Neural crest cell (in vitro differentiated cells): ENCODE data around the gene TBC1D22B. TPM values are rescaled to one million over a fixed set of nuclear protein-coding genes. Genes with fewer than 3 reads are reported as not detected.
"Not testable (repeated sequence)": the region's sequence is repeated elsewhere in the genome, so short reads cannot be mapped to it uniquely, and the experiment has no call there.

Experiments
- DNase-seq: peaks from one replicate; pipeline ENCODE4 v3.0.0; 2021; ENCODE audit warnings: low read depth, mixed read lengths, low spot score
- H3K27ac Mint-ChIP-seq: one replicate; pipeline ENCODE4 v1.8.0; 2021; ENCODE audit warnings: mild to moderate bottlenecking, mixed read lengths; ENCODE audit not compliant: unreplicated experiment
- H3K27me3 Mint-ChIP-seq: 2 replicates; pipeline ENCODE4 v1.8.0; 2021; ENCODE audit warnings: low read depth, mild to moderate bottlenecking, mixed read lengths
- H3K36me3 Mint-ChIP-seq: 2 replicates; pipeline ENCODE4 v1.8.0; 2021; ENCODE audit warnings: low read depth, mild to moderate bottlenecking, mixed read lengths
- H3K4me1 Mint-ChIP-seq: 2 replicates; pipeline ENCODE4 v1.8.0; 2021; ENCODE audit warnings: mixed read lengths
- H3K4me3 Mint-ChIP-seq: one replicate; pipeline ENCODE4 v1.8.0; 2021; ENCODE audit warnings: mild to moderate bottlenecking, mixed read lengths
- H3K9me3 Mint-ChIP-seq: 2 replicates; pipeline ENCODE4 v1.8.0; 2021; ENCODE audit warnings: mixed read lengths
- total RNA-seq: library from RNA; stranded (reverse); gene quantifications from 2 replicates; pipeline ENCODE4 v1.2.1, GENCODE V29; 2021
- TF ChIP-seq, protein P1 (sequence below): fragments of 200-600 bp; sonication (generic); conservative IDR thresholded peaks from 2 replicates; pipeline ENCODE4 v1.5.0; 2021; ENCODE audit warnings: antibody characterized with exemption, mild to moderate bottlenecking

TBC1D22B gene
- total RNA-seq, 1 donor from 2014 or later, result 11.1 TPM

- TF ChIP-seq, protein P1, sequence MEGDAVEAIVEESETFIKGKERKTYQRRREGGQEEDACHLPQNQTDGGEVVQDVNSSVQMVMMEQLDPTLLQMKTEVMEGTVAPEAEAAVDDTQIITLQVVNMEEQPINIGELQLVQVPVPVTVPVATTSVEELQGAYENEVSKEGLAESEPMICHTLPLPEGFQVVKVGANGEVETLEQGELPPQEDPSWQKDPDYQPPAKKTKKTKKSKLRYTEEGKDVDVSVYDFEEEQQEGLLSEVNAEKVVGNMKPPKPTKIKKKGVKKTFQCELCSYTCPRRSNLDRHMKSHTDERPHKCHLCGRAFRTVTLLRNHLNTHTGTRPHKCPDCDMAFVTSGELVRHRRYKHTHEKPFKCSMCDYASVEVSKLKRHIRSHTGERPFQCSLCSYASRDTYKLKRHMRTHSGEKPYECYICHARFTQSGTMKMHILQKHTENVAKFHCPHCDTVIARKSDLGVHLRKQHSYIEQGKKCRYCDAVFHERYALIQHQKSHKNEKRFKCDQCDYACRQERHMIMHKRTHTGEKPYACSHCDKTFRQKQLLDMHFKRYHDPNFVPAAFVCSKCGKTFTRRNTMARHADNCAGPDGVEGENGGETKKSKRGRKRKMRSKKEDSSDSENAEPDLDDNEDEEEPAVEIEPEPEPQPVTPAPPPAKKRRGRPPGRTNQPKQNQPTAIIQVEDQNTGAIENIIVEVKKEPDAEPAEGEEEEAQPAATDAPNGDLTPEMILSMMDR, result no peak
- Mint-ChIP-seq H3K4me3 (no peak overlapping the region), H3K27me3 (no peaks in the 10 kb centered on the region), H3K27ac (no peak overlapping the region), H3K4me1 (no peaks in the 10 kb centered on the region), H3K36me3 (peaks cover 22% of the 10 kb centered on the region), H3K9me3 (no peaks in the 10 kb centered on the region)
- no peak for DNase-seq
Observed at GRCh38 chr6:37293426-37293825, 35.9 kb downstream of the TBC1D22B start.

DNA sequence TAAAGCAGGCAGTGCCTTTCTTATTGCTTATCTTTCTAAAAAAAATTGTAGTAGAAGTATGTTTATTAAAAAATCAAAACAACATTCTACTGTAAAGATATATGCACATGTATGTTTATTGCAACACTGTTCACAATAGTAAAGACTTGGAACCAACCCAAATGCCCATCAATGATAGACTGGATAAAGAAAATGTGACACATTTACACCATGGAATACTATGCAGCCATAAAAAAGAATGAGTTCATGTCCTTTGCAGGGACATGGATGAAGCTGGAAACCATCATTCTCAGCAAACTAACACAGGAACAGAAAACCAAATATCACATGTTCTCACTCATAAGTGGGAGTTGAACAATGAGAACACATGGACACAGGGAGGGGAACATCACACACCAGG, 40.1 kb downstream of the TBC1D22B start:
- not testable (repeated sequence) for H3K27me3 Mint-ChIP-seq, DNase-seq, H3K9me3 Mint-ChIP-seq, H3K4me3 Mint-ChIP-seq, H3K27ac Mint-ChIP-seq, H3K4me1 Mint-ChIP-seq
- peaks cover 18% of the 10 kb centered on the region for H3K36me3 Mint-ChIP-seq

DNA sequence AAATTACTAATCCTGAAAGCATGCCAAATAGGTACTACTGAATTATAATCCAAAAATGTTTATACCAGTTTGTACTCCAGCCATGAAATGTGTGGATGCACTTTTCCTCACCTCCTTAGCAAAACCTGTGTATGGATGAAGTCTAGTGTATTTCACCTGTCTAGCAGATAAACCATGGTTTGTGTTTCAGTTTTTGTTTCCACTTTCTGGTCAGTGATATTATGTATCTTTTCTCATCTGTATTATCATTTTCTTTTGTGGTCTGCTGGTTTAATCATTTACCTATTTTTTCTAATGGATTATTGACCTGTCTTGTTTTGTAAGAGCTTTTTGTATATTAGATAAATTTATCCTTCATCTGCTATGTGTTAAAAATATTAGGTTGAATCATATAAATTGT, 41.4 kb downstream of the TBC1D22B start:
- no peaks in the 10 kb centered on the region for H3K27me3 Mint-ChIP-seq
- H3K4me3 Mint-ChIP-seq, result no peak overlapping the region
- no peak for DNase-seq
- H3K4me1 Mint-ChIP-seq, result no peaks in the 10 kb centered on the region
- no peak overlapping the region for H3K27ac Mint-ChIP-seq
- H3K36me3 Mint-ChIP-seq, result peaks cover 13% of the 10 kb centered on the region
- TF ChIP-seq, protein P1, result no peak
- H3K9me3 Mint-ChIP-seq, result no peaks in the 10 kb centered on the region

- Mint-ChIP-seq H3K4me1 (no peaks in the 10 kb centered on the region), H3K27me3 (no peaks in the 10 kb centered on the region), H3K36me3 (peaks cover 13% of the 10 kb centered on the region), H3K4me3 (no peak overlapping the region), H3K9me3 (no peaks in the 10 kb centered on the region), H3K27ac (no peak overlapping the region)
- DNase-seq, result no peak
- TF ChIP-seq, protein P1, result no peak
Observed at GRCh38 chr6:37299990-37300389, 42.4 kb downstream of the TBC1D22B start.

GRCh38 chr6:37302086-37302686, 44.6 kb downstream of the TBC1D22B start:
- DNase-seq, result no peak
- H3K4me3 Mint-ChIP-seq, result no peak overlapping the region
- no peaks in the 10 kb centered on the region for H3K9me3 Mint-ChIP-seq
- H3K27me3 Mint-ChIP-seq, result no peaks in the 10 kb centered on the region
- no peak overlapping the region for H3K27ac Mint-ChIP-seq
- H3K36me3 Mint-ChIP-seq, result peaks cover 6% of the 10 kb centered on the region
- no peaks in the 10 kb centered on the region for H3K4me1 Mint-ChIP-seq
- TF ChIP-seq, protein P1, result no peak

DNA sequence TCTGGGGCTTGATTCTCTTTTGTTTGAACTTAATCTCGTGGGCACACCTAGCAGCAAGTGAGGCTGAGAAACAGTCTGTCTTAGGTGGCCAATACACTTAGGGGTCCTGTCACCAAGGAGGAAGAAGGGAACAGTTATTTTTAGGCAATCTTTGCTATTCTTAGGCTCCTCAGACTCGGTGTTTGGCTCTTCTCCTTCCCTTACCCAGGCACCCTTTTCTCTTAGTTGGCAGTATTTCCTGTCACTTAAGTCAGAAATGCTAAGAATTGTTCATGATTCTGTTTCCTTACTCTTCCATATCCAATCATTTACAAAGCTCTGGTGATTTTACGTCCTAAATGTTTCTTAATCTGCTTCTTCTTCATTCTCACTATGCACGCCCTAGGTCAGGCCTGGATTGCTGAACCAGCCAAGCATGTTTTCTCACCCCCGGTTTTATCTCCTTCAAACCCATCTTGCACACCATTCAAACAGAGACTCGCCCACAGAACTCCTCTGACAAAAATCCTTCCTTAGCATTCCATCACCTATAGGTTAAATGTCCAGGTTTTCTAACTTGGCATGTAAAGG, 45.6 kb downstream of the TBC1D22B start:
- H3K27ac Mint-ChIP-seq, result no peak overlapping the region
- H3K9me3 Mint-ChIP-seq, result no peaks in the 10 kb centered on the region

More for the DNA sequence above, 45.6 kb downstream of the TBC1D22B start:
- no peak for DNase-seq
- no peak overlapping the region for H3K4me3 Mint-ChIP-seq
- TF ChIP-seq, protein P1, result no peak
- H3K27me3 Mint-ChIP-seq, result no peaks in the 10 kb centered on the region
- H3K36me3 Mint-ChIP-seq, result peaks cover under 1% of the 10 kb centered on the region
- H3K4me1 Mint-ChIP-seq, result peaks cover 4% of the 10 kb centered on the region
